IMR-90 (cell line): ENCODE results near the gene PRKCA. TPM values are rescaled to one million over a fixed set of nuclear protein-coding genes. Genes with fewer than 3 reads are reported as not detected.

ENCODE experiments used
- ATAC-seq: fragments of 200-7000 bp; cut with Tn5 transposase; 2 replicates; pipeline ENCODE4 v1.9.1; 2020; ENCODE audit warnings: low read depth, mild to moderate bottlenecking, moderate library complexity
- BruUV-seq: library from RNA; stranded (reverse); fragments of 400-500 nt; replicated peaks from 2 replicates; lab custom pipeline; 2021; lab: Mats Ljungman, UMichigan
- CTCF ChIA-PET: fragments of 300-600 bp; formaldehyde crosslinking; extraction: SDS; loops from one replicate; lab custom pipeline; 2021; ENCODE audit warnings: antibody characterized with exemption; lab: Yijun Ruan, JAX
- POLR2A ChIA-PET: fragments of 300-600 bp; sonication (Branson Sonifier 250); formaldehyde crosslinking; loops from one replicate; lab custom pipeline; 2022; ENCODE audit warnings: antibody characterized with exemption; ENCODE audit not compliant: unreplicated experiment; lab: Charles Lee
- DNase-seq: peaks from one replicate; pipeline ENCODE4 v3.0.0; 2013
- H2AFZ ChIP-seq: replicated peaks from 2 replicates; pipeline ENCODE3; 2013; ENCODE audit warnings: low read length, mild to moderate bottlenecking; ENCODE audit not compliant: poor library complexity
- H2AK5ac ChIP-seq: 2 replicates; pipeline ENCODE4 v1.6.1; 2013; ENCODE audit warnings: low read depth, low read length, inconsistent platforms
- H2AK9ac ChIP-seq: replicated peaks from 2 replicates; pipeline ENCODE3; 2013; ENCODE audit warnings: mild to moderate bottlenecking, low read depth, low read length, moderate library complexity; ENCODE audit not compliant: poor library complexity
- H2BK120ac ChIP-seq: 2 replicates; pipeline ENCODE4 v1.6.1; 2013; ENCODE audit warnings: low read depth, low read length, inconsistent platforms
- H2BK15ac ChIP-seq: 3 replicates; pipeline ENCODE4 v1.6.1; 2013; ENCODE audit warnings: low read depth, low read length, inconsistent platforms
- H2BK20ac ChIP-seq: 2 replicates; pipeline ENCODE4 v1.6.1; 2013; ENCODE audit warnings: low read depth, mild to moderate bottlenecking, inconsistent platforms, low read length, moderate library complexity
- H2BK5ac ChIP-seq: 2 replicates; pipeline ENCODE4 v1.6.1; 2013; ENCODE audit warnings: mild to moderate bottlenecking, low read depth, low read length, inconsistent platforms; ENCODE audit not compliant: poor library complexity, severe bottlenecking
- H3K14ac ChIP-seq: replicated peaks from 2 replicates; pipeline ENCODE4 v1.6.1; 2013; ENCODE audit warnings: low read depth, low read length, inconsistent platforms
- H3K18ac ChIP-seq: 2 replicates; pipeline ENCODE4 v1.6.1; 2013; ENCODE audit warnings: low read depth, low read length, control low read depth
- H3K23ac ChIP-seq: 2 replicates; pipeline ENCODE4 v1.6.1; 2013; ENCODE audit warnings: low read depth, low read length, inconsistent platforms
- H3K27ac ChIP-seq: 2 replicates; pipeline ENCODE4 v1.5.1; 2013; ENCODE audit warnings: mild to moderate bottlenecking, control low read depth, low read length; ENCODE audit not compliant: insufficient read depth
- H3K27me3 ChIP-seq: 2 replicates; pipeline ENCODE4 v1.6.1; 2013; ENCODE audit warnings: low read length; ENCODE audit not compliant: control insufficient read depth, insufficient read depth
- H3K36me3 ChIP-seq: 2 replicates; pipeline ENCODE4 v1.6.1; 2013; ENCODE audit warnings: low read length, mixed read lengths; ENCODE audit not compliant: control insufficient read depth, insufficient read depth
- H3K4ac ChIP-seq: 2 replicates; pipeline ENCODE4 v1.6.1; 2013; ENCODE audit warnings: low read depth, low read length, inconsistent platforms
- H3K4me1 ChIP-seq: 2 replicates; pipeline ENCODE4 v1.6.1; 2013; ENCODE audit warnings: low read length, mixed read lengths; ENCODE audit not compliant: control insufficient read depth, insufficient read depth
- H3K4me2 ChIP-seq: 2 replicates; pipeline ENCODE4 v1.6.1; 2013; ENCODE audit warnings: low read depth, mild to moderate bottlenecking, control low read depth, low read length, moderate library complexity
- H3K4me3 ChIP-seq: 2 replicates; pipeline ENCODE4 v1.5.1; 2013; ENCODE audit warnings: low read depth, mild to moderate bottlenecking, control low read depth, low read length, moderate library complexity; ENCODE audit not compliant: insufficient read depth
- H3K56ac ChIP-seq: 2 replicates; pipeline ENCODE4 v1.6.1; 2013; ENCODE audit warnings: low read length, inconsistent platforms; ENCODE audit not compliant: insufficient read depth; ENCODE audit errors: extremely low read depth
- H3K79me1 ChIP-seq, 2 experiments: 2 replicates each; pipeline ENCODE4 v1.6.1; 2013; ENCODE audit warnings: low read length in 2 of 2, inconsistent platforms in 1 of 2, low read depth in 1 of 2
- H3K9ac ChIP-seq: 2 replicates; pipeline ENCODE4 v1.6.1; 2013; ENCODE audit warnings: low read depth, low read length, control low read depth
- H3K9me1 ChIP-seq: 2 replicates; pipeline ENCODE4 v1.6.1; 2013; ENCODE audit warnings: low read length, inconsistent platforms; ENCODE audit not compliant: insufficient read depth
- H3K9me3 ChIP-seq: 2 replicates; pipeline ENCODE4 v1.6.1; 2013; ENCODE audit warnings: low read length; ENCODE audit not compliant: control insufficient read depth, insufficient read depth
- H4K20me1 ChIP-seq: 2 replicates; pipeline ENCODE4 v1.6.1; 2013; ENCODE audit warnings: low read length, inconsistent platforms; ENCODE audit not compliant: insufficient read depth
- H4K5ac ChIP-seq: 2 replicates; pipeline ENCODE4 v1.6.1; 2013; ENCODE audit warnings: mild to moderate bottlenecking, low read depth, low read length, control low read depth
- H4K8ac ChIP-seq, 2 experiments: 2 replicates each; pipeline ENCODE4 v1.6.1; 2013; ENCODE audit warnings: low read depth in 2 of 2, low read length in 2 of 2, control low read depth in 1 of 2, inconsistent platforms in 1 of 2
- H4K91ac ChIP-seq: 2 replicates; pipeline ENCODE4 v1.6.1; 2013; ENCODE audit warnings: low read depth, low read length, inconsistent platforms; ENCODE audit not compliant: insufficient read depth
- CEBPB ChIP-seq: IDR thresholded peaks from 2 replicates; pipeline ENCODE4 v1.6.1; 2012; ENCODE audit warnings: low read depth, low read length, improper control_type of control experiment
- CHD1 ChIP-seq: IDR thresholded peaks from 2 replicates; pipeline ENCODE4 v1.6.1; 2012; ENCODE audit warnings: low read depth, low read length, improper control_type of control experiment
- CTCF ChIP-seq: conservative IDR thresholded peaks from 2 replicates; pipeline ENCODE4 v1.5.1; 2012; ENCODE audit warnings: mild to moderate bottlenecking, low read depth, low read length, improper control_type of control experiment
- ELK1 ChIP-seq: fragments of 150-350 bp; IDR thresholded peaks from 2 replicates; pipeline ENCODE4 v1.6.1; 2016; ENCODE audit warnings: low read depth, mild to moderate bottlenecking, low read length, moderate library complexity, borderline replicate concordance
- FOS ChIP-seq: fragments of 150-350 bp; IDR thresholded peaks from 2 replicates; pipeline ENCODE4 v1.6.1; 2016; ENCODE audit warnings: low read depth, low read length
- MXI1 ChIP-seq: IDR thresholded peaks from 2 replicates; pipeline ENCODE4 v1.6.1; 2012; ENCODE audit warnings: low read depth, mild to moderate bottlenecking, low read length, moderate library complexity, borderline replicate concordance
- NFE2L2 ChIP-seq: fragments of 150-350 bp; IDR thresholded peaks from 2 replicates; pipeline ENCODE4 v1.6.1; 2016; ENCODE audit warnings: low read depth, mild to moderate bottlenecking, low read length
- RAD21 ChIP-seq: IDR thresholded peaks from 2 replicates; pipeline ENCODE4 v1.6.1; 2012; ENCODE audit warnings: low read length, improper control_type of control experiment
- RFX5 ChIP-seq: IDR thresholded peaks from 2 replicates; pipeline ENCODE4 v1.8.0; 2012; ENCODE audit warnings: low read depth, mild to moderate bottlenecking, low read length, moderate library complexity
- USF2 ChIP-seq: fragments of 150-350 bp; IDR thresholded peaks from 2 replicates; pipeline ENCODE4 v1.6.1; 2017; ENCODE audit warnings: mild to moderate bottlenecking, antibody characterized with exemption, low read length, low read depth
- WGBS, 2 experiments: methylation state at CpG; one replicate each; pipeline versions ENCODE4 v1.1.5 to v1.1.7; 2013; ENCODE audit warnings: missing lambda C conversion rate in 2 of 2; ENCODE audit not compliant: insufficient read length in 1 of 2; ENCODE audit errors: extremely low coverage in 2 of 2; 5-methylcytosine and 5-hydroxymethylcytosine counted together
- dilution Hi-C: fragments of 300-500 bp; cut with HindIII; formaldehyde crosslinking; loops from one replicate; pipeline ENCODE4 v1.14.3; 2018; ENCODE audit warnings: low sequenced_read_pairs; ENCODE audit not compliant: unreplicated experiment
- in situ Hi-C: fragments of 300-500 bp; cut with MboI; formaldehyde crosslinking; loops from 3 replicates; pipeline ENCODE4 v1.14.3; 2019; ENCODE audit warnings: low sequenced_read_pairs, inconsistent platforms, mixed read lengths
- intact Hi-C: fragments of 100-400 bp; cut with micrococcal nuclease; formaldehyde crosslinking; loops from 2 replicates; pipeline ENCODE4 v1.10.0; 2022
- polyA plus RNA-seq, 3 experiments: library from polyadenylated mRNA; depleted of rRNA; stranded (reverse); fragments of >200 nt; gene quantifications; 2 replicates each; pipeline ENCODE4 v1.2.3, GENCODE V29; 2012; ENCODE audit warnings: low replicate concordance in 1 of 3
- total RNA-seq: library from RNA; depleted of rRNA; stranded (reverse); fragments of >200 nt; gene quantifications from 2 replicates; pipeline ENCODE4 v1.2.3, GENCODE V29; 2012

PRKCA gene
- total and polyA plus RNA-seq, 2 of the 4 experiments (the other 2 are of a cell fraction), result 31.0 to 46.0 TPM

GRCh38 chr17:66610361-66611133, 308.1 kb downstream of the PRKCA start:
- H2AK5ac ChIP-seq, result no peak overlapping the region; the same call in 1 of the 2 replicates
- peaks cover 31 to 50% of the 10 kb centered on the region in 2 experiments for H3K79me1 ChIP-seq
- no peak overlapping the region for H3K4ac ChIP-seq
- ChIA-PET POLR2A (no interaction called here), CTCF (no interaction called here)
- no peak overlapping the region for H2BK20ac ChIP-seq
- dilution Hi-C loops, result no loop called here
- peaks cover 13% of the 10 kb centered on the region; the same call in 1 of the 2 replicates for H4K20me1 ChIP-seq
- no peak for ATAC-seq
- no peak overlapping the region for H3K56ac ChIP-seq
- no CpG with 5 or more reads among the region's 9 CpGs for WGBS, 2 experiments
- no peak overlapping the region for H2AK9ac ChIP-seq
- H4K8ac ChIP-seq, result no peak overlapping the region
- no peak overlapping the region for H3K23ac ChIP-seq
- no peaks in the 10 kb centered on the region for H3K27me3 ChIP-seq
- H3K4me2 ChIP-seq, result no peak overlapping the region
- BruUV-seq, result no TSS peak
- TF ChIP-seq USF2 (no peak), ELK1 (no peak), RAD21 (no peak), CTCF (no peak), RFX5 (no peak), MXI1 (no peak), CEBPB (no peak), CHD1 (no peak), FOS (no peak), NFE2L2 (no peak)
- intact Hi-C loops, result no loop called here
- H3K14ac ChIP-seq, result no peak overlapping the region
- H2BK120ac ChIP-seq, result no peak overlapping the region
- no peak overlapping the region for H2BK5ac ChIP-seq
- in situ Hi-C loops, result no loop called here
- no peak overlapping the region for H2AFZ ChIP-seq
- no peak overlapping the region for H4K5ac ChIP-seq
- no peak overlapping the region for H2BK15ac ChIP-seq
- H4K91ac ChIP-seq, result no peak overlapping the region
- H3K9ac ChIP-seq, result no peak overlapping the region
- peaks cover 9% of the 10 kb centered on the region for H3K9me1 ChIP-seq
- H3K4me3 ChIP-seq, result no peak overlapping the region
- no peaks in the 10 kb centered on the region; the same call in 1 of the 2 replicates for H3K36me3 ChIP-seq
- peaks cover 3% of the 10 kb centered on the region for H3K9me3 ChIP-seq
- H3K27ac ChIP-seq, result no peak overlapping the region
- DNase-seq, result no peak
- peaks cover 6% of the 10 kb centered on the region for H3K4me1 ChIP-seq
- H3K18ac ChIP-seq, result no peak overlapping the region
